ENCODE results near the gene GDF11. TPM values are rescaled to one million over a fixed set of nuclear protein-coding genes. Genes with fewer than 3 reads are reported as not detected.
A peak's percentile ranks its signal among the peaks of the same experiment; 100 is the strongest.

The GDF11 gene
- total RNA-seq, result 11.6 and 14.0 TPM in 2 replicates
- long read RNA-seq, partial matches to known transcripts, result 0 of 5 reads
- long read RNA-seq, other reads (novel, unspliced or antisense), result 5 of 5 reads

- Mint-ChIP-seq H3K9me3 (ENCODE audit: unreplicated experiment) (no peaks in the 10 kb centered on the region), H3K4me1 (ENCODE audit: unreplicated experiment) (peaks cover 36% of the 10 kb centered on the region), H3K27me3 (ENCODE audit: unreplicated experiment) (no peaks in the 10 kb centered on the region), H3K27ac (ENCODE audit: unreplicated experiment) (peak within 1 kb of the TSS; percentile 92), H3K36me3 (ENCODE audit: unreplicated experiment) (no peaks in the 10 kb centered on the region), H3K4me3 (ENCODE audit: unreplicated experiment) (peak within 1 kb of the TSS; percentile 85)
- DNase-seq (ENCODE audit: extremely low spot score, unreplicated experiment), result peak; percentile 89
- no peak for TF ChIP-seq CTCF (IDR thresholded peaks at IDR 0.05)
Measured at GRCh38 chr12:55742719-55743405, at the start of gene GDF11. Gene GDF11, plus strand, starts transcription at chr12:55743122. Its CDS starts 195 bp downstream, at chr12:55743317.

GRCh38 chr12:55693323-55694187 is 49.4 kb upstream of the GDF11 start:
- Mint-ChIP-seq H3K27ac (ENCODE audit: unreplicated experiment) (no peak overlapping the region), H3K4me3 (ENCODE audit: unreplicated experiment) (no peak overlapping the region), H3K36me3 (ENCODE audit: unreplicated experiment) (no peaks in the 10 kb centered on the region), H3K27me3 (ENCODE audit: unreplicated experiment) (no peaks in the 10 kb centered on the region), H3K9me3 (ENCODE audit: unreplicated experiment) (no peaks in the 10 kb centered on the region), H3K4me1 (ENCODE audit: unreplicated experiment) (no peaks in the 10 kb centered on the region)
- TF ChIP-seq CTCF (IDR thresholded peaks at IDR 0.05), result no peak
- no peak for DNase-seq (ENCODE audit: extremely low spot score, unreplicated experiment)

GRCh38 chr12:55694188-55694515 is 48.8 kb upstream of the GDF11 start:
- no peak overlapping the region for H3K27ac Mint-ChIP-seq (ENCODE audit: unreplicated experiment)
- DNase-seq (ENCODE audit: extremely low spot score, unreplicated experiment), result no peak

GRCh38 chr12:55694651-55695050 is 48.3 kb upstream of the GDF11 start:
- H3K36me3 Mint-ChIP-seq (ENCODE audit: unreplicated experiment), result no peaks in the 10 kb centered on the region
- H3K27ac Mint-ChIP-seq (ENCODE audit: unreplicated experiment), result no peak overlapping the region
- no peaks in the 10 kb centered on the region for H3K9me3 Mint-ChIP-seq (ENCODE audit: unreplicated experiment)
- no peak overlapping the region for H3K4me3 Mint-ChIP-seq (ENCODE audit: unreplicated experiment)
- no peaks in the 10 kb centered on the region for H3K27me3 Mint-ChIP-seq (ENCODE audit: unreplicated experiment)
- TF ChIP-seq CTCF (IDR thresholded peaks at IDR 0.05), result no peak
- DNase-seq (ENCODE audit: extremely low spot score, unreplicated experiment), result no peak
- no peaks in the 10 kb centered on the region for H3K4me1 Mint-ChIP-seq (ENCODE audit: unreplicated experiment)

More at GRCh38 chr12:55694188-55694515, 48.8 kb upstream of the GDF11 start:
- no peak for TF ChIP-seq CTCF (IDR thresholded peaks at IDR 0.05)
- no peak overlapping the region for H3K4me3 Mint-ChIP-seq (ENCODE audit: unreplicated experiment)
- no peaks in the 10 kb centered on the region for H3K36me3 Mint-ChIP-seq (ENCODE audit: unreplicated experiment)
- H3K9me3 Mint-ChIP-seq (ENCODE audit: unreplicated experiment), result no peaks in the 10 kb centered on the region
- no peaks in the 10 kb centered on the region for H3K4me1 Mint-ChIP-seq (ENCODE audit: unreplicated experiment)
- H3K27me3 Mint-ChIP-seq (ENCODE audit: unreplicated experiment), result no peaks in the 10 kb centered on the region

GRCh38 chr12:55695349-55695748 is 47.6 kb upstream of the GDF11 start:
- no peaks in the 10 kb centered on the region for H3K36me3 Mint-ChIP-seq (ENCODE audit: unreplicated experiment)
- TF ChIP-seq CTCF (IDR thresholded peaks at IDR 0.05), result no peak
- H3K4me1 Mint-ChIP-seq (ENCODE audit: unreplicated experiment), result no peaks in the 10 kb centered on the region
- no peaks in the 10 kb centered on the region for H3K27me3 Mint-ChIP-seq (ENCODE audit: unreplicated experiment)
- H3K27ac Mint-ChIP-seq (ENCODE audit: unreplicated experiment), result no peak overlapping the region
- no peak for DNase-seq (ENCODE audit: extremely low spot score, unreplicated experiment)
- no peak overlapping the region for H3K4me3 Mint-ChIP-seq (ENCODE audit: unreplicated experiment)
- no peaks in the 10 kb centered on the region for H3K9me3 Mint-ChIP-seq (ENCODE audit: unreplicated experiment)

All from osteocyte (in vitro differentiated cells).